HuH-7 (cell line): ENCODE data around the gene DISP3.

ENCODE experiments used
- DNase-seq: peaks from one replicate; pipeline ENCODE4 v3.0.0; 2011; ENCODE audit warnings: low spot score

The DISP3 gene

DNA sequence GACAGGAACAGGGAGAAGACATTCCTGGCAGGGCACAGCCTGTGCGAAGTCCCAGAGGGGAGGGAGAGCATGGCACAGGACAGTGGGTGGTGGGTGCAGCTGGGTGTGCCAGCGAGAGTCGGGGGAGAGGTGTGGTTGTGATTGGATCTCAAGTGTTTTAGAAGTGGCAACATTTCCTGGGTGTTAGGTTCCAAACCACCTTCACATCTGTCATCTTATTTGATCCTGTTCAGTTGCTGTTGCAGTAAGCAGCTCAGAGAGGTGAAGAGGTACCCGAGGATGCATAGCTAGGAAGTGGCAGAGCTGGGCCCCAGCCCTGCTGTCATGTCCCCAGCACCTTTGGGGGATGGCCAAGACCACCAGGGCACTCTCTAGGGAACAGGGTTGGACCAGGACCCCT lies 22.0 kb upstream of the DISP3 start:
- DNase-seq, result no peak

DNA sequence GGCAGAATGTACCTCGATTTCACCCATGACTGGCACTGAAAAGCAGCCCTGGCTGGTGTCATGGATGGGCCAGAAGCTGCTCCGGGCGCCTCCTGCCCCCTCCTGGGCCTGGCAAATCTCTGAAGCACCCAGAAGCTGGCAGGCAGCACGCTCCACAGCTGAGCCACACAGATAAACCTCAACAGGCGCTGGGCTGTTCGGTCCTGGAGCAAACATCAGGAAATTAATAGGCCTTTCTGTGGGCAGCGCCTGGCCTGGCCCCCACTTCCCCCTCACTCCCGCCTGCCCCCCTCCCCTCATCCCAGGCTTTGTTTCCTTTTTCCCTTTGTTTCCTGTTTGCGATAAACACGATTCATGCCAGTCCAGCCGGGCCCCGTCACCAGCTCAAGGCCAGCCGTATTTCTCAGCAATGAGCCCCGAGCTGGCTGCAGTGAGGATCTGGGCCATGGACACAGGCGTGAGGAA lies 20.1 kb upstream of the DISP3 start:
- DNase-seq, result no peak

DNA sequence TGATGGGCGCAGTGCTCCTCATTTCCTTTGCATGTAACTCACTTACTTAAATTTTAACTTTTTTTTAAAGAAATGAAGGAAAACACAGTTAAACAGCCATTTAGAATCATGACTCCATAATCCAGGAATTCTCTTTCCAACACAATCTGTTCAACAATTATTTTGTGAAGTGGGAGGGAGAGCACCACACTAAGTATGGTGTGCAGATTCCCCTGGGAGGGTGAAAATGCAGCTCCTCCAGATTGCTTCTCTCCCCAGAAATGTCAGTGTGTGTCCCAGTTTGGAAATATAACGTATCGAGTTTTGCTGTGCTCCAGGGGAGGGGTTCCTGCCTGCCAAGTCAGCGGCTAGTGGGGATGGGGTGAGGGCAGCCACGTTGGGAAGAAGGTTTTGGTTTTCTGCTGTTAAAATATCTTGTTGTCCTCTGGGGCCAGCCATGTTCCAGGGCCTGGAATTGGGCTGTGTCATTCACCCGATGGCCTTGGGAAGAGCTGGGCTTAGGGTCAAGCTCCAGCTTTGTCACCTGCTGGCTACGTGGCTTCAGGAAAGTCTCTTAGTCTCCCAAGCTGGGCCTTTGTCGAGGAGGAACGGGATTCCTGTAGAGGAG lies 17.3 kb upstream of the DISP3 start:
- no peak for DNase-seq

DNA sequence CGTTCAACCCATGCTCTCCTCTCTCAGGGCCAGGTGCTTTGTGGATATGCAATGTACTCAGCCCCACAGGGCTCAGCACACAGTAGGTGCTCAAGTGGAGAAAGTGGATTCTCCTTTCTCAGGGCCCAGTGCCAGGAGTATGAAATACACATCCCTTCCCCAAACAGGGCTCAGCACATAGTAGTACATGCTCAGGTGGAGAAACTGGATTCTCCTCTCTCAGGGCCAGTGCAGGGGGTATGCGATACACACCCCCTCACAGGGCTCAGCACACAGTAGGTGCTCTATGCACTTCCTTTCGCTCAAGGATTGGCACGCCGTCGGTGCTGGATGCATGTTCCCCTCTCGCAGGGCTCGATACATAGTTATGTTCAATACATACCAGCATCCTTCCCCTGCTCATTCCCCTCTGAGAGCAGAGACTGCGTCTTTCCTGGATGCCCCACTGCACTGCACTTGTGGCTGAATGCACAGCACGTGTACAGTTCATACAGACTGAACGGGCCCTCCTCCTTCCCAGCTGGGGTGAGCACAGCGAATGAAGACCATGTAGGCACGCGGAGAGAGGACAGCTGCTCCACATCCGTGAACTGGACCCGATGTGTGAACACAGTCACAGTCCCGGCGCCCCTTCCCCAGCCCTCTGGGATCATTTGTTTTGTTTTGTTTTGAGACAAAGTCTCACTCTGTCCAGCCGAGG lies 16.6 kb upstream of the DISP3 start:
- DNase-seq, result no peak

DNA sequence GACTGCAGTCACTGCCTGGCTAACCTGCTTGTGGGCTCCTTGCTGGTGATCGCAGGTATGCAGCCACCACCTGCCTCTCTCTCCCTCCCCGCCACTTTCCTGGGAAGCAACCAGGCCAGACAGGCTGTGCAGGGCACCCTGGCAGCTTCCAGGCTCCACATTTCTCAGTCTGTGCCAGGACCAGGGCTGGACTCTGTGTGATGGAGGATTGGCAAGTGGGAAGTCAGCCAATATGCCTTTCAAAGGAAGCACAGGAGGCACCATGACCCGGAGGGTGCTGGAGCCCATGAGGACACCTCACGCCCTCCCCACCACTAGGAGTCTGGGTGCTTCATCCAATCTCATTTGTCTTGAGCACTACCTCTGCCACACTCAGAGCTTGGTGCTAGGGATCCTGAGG lies 15.8 kb upstream of the DISP3 start:
- DNase-seq, result no peak

DNA sequence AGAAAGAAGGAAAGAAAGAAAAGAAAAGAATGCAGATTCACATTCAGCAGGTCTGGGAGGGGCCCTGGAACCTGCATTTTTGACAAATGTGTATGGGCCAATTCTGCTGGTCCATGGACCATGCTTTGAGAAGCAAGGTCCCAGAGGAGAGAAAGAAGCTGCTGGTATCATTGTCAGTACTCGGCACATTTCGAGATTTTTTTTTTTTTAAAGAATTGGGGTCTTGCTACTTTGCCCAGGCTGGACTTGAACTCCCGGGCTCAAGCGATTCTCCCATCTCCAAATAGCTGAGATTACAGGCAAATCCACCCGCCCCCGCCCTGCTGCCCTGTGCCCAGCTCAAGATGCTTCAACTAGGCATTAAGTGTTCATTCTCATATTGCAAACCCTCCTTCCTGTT lies 13.6 kb upstream of the DISP3 start:
- DNase-seq, result no peak

DNA sequence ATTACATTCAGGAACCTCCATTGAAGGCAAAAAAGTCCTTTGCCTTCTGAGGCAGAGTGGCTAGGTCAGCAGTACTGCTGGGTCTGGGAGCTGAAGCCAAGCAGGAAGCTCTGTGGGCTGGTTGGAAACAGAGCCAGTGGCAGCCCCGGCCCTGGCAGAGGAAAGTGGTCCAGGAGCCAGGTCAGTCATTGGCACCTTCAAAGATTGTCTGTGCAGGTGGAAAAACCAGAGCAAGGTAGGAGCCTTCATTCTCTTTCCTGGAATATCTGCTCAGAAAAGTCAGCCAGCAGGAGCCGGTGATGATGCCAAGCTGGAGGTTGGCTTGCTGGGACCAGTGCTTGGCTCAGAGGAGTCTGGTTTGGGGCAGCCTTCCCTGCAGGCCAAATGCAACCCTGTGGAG lies 12.5 kb upstream of the DISP3 start:
- DNase-seq, result no peak

DNA sequence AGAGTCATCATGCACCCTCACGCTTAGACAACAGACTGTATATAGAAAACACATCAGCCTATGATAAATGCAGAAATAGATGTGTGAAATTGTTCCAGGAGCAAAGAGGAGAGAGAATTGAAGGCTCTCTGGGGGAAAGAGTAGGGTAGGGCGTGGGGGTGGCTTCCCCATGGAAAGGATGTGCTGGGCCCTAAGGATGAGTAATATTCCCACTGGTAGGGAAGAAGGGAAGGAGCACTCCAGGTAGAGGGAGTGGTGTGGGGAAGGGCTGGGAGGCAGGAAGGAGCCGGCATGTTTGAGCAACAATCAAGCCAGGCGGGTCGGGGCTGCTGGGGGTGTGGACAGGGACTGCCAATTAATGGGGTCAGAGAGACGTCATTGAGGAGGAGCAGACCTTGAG lies 10.1 kb upstream of the DISP3 start:
- DNase-seq, result no peak

DNA sequence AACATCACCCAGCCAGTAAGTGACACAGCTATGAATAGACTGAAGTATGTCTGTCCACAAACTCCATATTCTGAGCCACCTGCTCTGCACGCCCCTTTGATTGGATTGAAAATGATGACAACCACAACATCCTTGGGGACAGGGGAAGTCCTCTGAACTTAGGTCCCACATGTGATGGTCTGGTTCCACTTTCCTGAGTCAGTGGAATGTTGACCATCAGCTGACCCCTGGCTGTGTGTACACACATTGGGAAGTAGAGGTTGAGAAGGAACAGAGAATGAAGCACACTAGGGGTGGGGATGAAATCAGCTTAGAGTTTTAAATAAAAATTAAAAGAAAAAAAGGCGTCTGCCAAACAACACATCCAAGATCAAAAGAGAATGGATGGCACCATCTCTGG lies 8.0 kb upstream of the DISP3 start:
- DNase-seq, result no peak

DNA sequence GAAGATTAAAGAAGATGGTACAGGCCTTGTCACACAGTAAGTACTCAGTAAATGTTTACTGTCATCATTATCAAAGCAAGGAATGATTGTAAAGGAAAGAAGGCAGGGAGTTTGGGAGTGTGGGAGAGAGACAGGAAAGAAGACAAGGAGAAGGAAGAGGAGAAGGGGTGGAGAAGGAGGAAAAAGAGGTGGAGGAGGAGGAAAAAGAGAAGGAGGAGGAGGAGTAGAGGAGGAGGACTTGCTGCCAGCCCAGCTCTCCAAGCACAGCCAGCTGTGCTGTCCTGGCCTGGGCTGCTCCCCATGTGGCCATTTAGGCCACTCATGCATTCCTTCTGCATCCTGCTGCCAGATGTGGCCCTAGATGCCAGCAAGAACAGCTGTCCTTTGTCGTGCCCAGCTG lies 7.5 kb upstream of the DISP3 start:
- DNase-seq, result no peak

DNA sequence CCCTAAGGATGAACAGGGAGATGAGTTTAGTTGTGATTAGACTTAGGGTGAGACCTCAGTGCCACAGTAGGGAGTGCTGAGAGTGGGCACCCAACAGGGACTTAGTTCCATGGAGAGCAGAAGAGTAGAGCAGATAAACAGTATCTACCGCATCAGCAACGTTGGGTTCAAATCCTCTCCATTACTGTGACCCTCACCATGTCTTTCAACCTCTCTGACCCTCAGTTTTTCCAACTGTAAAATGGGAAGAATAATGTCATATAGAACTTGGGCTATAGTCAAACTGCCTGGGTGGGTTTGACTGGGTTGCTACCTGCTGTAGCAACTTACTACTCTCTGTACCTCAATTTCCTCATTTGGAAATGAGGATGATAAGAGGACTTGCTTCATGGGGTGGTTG lies 6.7 kb upstream of the DISP3 start:
- no peak for DNase-seq

DNA sequence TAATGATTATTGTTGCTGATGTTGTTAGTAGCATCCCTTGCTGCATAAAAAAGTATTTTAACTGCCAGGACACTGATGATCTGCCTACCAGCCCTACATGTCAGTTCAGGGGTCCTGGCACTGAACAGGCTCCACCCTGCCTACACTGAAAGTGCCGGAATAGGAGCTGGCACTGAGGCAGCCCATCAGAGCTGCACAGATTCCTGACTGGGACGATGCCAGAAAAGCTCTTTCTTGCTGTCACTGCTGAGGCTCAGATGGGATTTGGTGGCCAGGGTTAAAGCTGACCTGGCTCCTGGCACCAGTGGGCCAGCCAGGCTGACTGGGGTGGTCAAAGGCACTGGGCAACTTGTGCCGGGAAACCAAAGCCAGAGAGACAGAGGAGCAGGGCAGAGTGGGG lies 6.2 kb upstream of the DISP3 start:
- no peak for DNase-seq

DNA sequence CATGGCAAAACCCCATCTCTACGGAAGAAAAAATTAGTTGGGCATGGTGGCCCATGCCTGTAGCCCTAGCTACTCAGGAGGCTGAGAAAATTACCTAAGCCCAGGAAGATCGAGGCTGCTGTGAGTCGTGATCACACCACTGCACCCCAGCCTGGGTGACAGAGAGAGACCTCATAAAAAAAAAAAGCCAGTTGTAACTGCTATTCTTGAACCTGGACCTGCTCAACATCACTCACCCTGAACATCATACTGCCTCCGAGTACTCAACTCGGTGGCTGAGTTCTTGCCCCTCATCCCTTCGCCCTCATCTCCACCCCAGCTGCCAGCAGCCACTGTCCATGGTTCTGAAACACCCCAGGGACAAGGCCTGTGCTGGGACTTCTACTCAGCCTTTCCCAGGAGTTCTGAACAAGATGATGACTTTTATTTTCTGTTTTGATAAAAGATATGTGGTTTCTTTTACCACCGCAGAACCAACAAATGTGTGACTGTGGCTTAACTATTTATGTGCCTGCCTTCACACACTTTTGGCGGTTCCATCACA lies 5.4 kb upstream of the DISP3 start:
- DNase-seq, result peak; percentile 73

DNA sequence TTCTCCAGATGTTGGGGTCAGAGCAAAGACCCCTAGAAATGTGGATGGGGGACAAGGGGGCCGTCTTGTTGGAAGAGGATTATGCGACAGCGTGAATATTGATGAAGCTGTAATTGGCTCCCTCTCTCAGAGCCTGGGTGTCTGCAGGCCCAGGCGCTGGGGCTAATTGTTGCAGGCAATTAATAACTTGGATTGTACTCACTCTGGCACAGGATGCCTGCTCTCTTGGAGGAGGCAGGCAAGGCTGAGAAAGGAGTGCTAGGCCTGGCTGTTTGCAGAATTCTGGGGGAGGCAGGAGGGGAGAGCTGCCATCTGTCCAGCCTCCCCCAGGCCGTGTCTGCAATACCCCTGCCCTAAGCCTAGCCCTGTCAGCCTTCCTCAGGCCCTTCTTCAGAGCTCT lies 4.1 kb upstream of the DISP3 start:
- DNase-seq, result no peak

DNA sequence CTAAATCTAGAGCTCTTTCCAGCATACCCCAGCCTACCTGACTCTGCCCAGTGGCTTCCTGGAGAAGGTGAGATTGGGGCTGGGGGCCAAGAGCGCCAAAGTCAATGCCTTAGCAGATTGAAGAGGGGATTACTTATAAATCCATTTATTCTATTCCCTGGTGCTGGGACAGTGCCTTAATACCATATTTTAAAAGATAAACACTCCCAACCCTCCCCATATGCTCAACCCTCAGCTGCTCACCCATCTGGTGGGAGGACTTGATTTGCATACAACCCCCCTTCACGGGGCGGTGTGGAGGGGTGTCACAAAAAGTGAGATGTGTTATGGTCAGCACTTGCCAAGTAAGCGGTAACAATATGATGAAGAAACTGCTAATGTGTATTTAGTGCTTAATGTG lies 3.2 kb upstream of the DISP3 start:
- no peak for DNase-seq

DNA sequence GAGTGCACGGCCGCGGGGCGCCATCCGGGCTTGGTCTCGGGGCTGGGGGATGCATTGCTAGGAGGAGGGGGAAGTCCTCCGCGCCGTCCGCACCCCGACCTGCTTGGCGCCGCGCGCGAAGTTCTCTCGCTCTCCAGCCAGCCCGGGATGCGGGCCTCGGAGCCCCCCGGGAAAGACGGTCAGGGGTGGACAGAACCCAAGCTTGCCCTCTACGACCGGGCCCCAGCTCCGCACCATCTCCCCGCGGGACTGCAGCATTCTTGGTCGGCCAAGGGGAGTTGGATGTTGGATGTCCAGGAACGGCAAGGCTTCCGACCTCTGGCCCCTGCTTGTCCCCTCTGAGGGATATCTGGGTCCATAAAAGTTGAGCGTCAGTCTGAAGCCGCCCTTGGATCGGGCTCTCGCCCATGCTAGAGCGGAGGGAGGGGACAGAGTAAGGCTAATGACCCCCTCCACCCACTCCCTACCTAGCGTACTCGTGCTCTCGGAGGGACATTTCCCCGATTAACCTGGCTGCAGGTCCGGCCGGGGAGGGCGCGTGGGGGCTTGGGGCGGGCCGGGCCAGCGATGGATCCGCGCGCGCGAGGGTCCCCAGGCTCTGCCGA lies 522 bp downstream of the DISP3 start:
- peak; percentile 16 for DNase-seq

DNA sequence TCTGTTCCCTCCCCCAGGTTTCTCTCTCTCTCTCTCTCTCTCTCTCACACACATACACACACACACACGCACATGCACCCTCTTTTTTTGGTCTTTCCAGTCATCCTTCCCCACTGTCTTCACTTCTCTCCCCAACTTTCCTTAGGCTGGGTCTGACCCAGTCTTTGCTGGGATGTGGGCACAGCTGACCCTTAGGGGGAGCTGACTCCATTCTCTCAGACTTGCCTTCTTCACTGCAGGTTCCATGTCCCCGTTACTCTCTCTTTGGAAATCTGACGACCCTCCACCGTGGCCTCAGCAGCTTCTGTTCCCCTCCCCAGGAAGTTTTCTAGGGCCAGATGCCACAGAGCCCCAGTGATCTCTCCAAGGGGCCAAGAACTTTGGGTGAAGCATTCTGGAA lies 2.1 kb downstream of the DISP3 start:
- no peak for DNase-seq

DNA sequence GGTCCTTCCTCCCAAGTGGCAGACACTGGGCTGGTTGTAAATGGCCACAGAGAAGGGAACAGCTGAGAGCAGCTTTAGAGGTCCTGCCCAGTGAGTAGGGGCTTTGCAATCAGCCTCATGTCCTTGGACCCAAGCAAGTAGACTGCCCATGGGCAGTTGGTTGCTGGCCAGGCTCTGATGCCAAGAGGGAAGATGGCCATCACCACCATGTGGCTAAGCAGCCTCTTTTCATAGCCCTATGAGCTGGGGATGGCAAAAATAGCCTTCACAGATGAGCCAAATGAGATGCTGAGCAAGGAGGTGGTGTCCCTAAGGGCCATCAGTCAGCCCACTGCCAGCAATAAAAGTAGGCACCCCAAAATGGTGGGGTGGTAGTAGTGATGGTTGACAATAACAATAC lies 3.2 kb downstream of the DISP3 start:
- no peak for DNase-seq

DNA sequence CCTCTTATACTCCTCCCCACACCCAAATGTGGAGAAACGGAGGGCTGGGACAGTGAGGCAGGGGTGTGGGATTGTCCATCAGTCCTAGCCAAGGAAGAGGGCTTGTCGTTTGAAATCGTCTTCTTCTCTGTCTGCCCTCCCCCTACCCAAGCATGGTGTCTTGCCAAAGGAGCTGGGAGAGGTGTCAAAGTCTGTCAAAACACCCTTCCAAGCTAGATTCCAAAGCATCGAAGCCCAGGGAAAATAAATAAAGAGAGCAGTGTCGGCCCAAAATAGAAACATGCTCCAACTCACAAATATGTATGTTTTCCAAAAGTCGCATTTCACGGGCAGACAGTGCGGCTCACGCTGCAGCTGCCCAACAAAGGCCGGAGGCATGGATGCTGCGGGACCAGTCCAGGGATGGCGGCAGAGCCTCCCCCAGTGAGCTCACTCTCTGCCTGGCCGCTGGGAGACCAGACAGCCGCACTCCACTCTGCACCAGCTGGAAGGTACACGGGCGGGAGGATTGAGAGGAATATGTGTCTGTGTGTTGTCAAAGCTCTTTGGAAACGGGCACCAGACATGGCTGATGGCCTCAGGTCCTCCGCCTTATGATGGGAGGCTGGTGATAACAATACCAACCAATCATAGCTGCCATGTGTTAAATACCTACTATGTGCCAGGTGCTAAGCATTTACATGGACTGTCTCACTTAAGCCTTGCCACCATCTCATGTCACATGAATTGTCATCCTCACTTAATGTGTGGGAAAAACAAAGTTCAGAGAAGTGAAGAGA lies 3.9 kb downstream of the DISP3 start:
- DNase-seq, result no peak

DNA sequence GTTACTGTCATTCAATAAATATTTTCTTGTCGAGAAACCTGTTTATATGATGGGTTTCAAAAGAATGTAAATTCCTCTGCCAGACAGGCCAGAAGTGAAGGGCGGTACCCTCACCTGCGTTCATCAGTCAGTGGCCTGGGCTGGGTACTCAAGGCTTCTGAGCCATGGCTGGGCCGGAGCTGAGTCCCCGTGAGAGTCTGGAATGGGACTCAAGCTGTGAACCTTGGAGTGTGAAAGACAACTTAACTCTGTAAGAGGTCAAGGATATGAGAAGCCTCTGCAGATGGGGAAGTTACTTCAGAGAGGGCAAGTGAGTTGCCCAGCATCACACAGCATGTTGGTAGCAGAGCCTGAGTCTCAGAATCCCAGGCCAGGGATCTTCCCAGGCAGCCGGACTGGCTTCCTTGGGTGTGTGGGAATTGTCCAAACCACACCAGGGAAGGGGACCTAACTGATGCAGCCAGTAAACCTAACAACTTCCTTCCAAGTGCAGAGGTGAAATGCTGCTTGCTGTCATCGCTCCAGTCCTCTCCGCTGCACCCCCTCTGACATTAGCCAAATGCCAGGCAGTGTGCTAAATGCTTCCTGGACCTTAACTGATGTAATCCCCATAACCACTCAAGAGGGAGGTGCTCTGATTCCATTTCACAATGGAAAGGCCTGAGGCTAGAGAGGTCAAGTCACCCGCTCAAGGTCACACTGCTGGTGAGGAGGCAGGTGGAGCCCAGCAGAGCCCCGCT lies 4.8 kb downstream of the DISP3 start:
- DNase-seq, result no peak

DNA sequence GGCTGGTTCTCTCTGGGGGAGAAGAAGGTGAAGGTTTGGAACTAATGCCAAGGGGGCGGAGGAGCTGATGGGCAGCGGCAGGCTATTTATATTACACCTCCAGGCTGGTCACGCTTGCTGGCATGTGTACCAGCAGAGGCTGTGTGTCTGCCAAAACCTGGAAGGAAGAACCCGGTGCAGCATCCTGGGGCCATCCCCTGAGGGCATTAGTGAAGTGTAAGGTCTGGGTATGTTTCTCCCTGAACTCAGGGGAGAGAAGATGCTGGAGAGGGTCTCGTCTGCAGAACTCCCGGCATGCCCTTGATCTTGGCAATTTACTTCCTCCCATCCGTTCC lies 5.3 kb downstream of the DISP3 start:
- DNase-seq, result no peak

DNA sequence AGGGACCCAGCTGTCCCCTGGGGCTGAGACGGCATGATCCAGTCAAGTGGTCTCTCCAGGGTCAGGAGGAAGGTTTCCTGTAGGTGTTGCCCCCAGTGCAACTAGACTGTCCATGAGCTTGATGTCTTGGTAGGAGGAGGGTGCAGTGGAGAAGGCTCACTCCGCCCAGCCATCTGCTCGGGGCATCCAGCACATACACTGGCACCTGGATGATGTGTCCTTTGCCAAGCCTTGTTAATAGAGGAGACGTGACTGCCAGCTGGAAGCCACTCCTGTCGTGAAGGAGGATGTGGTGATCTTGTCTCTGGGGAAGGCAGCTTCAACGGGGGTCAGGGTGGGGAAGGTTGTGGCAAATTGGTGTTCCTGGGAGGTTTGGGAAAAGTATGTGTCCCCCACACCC lies 6.2 kb downstream of the DISP3 start:
- DNase-seq, result no peak
